Small intestine (tissue), 7 donors: ENCODE measurements around the gene FBXW9. TPM values are rescaled to one million over a fixed set of nuclear protein-coding genes. Genes with fewer than 3 reads are reported as not detected.
"Not testable (repeated sequence)": the region's sequence is repeated elsewhere in the genome, so short reads cannot be mapped to it uniquely, and the experiment has no call there.

ENCODE experiments used
- DNase-seq, 2 donors: peaks; one replicate each; pipeline versions ENCODE4 v3.0.0 to v3.0.0-alpha.2; 2013
- FAIRE-seq: peaks from 2 replicates; lab custom pipeline; 2012; peaks lifted over from hg19 to GRCh38; lab: Jason Lieb, UNC
- H3K27ac ChIP-seq, 3 donors: one replicate each; pipeline ENCODE4 v1.5.1; 2013; ENCODE audit warnings: low read length in 2 of 3, mild to moderate bottlenecking in 2 of 3, control low read depth in 1 of 3, inconsistent platforms in 1 of 3, low read depth in 1 of 3, moderate library complexity in 1 of 3
- H3K27me3 ChIP-seq, 3 donors: one replicate each; pipeline ENCODE4 v1.6.1; 2013; ENCODE audit warnings: low read length in 3 of 3, inconsistent platforms in 1 of 3; ENCODE audit not compliant: control insufficient read depth in 3 of 3, insufficient read depth in 3 of 3
- H3K36me3 ChIP-seq, 3 donors: one replicate each; pipeline ENCODE4 v1.6.1; 2013; ENCODE audit warnings: low read length in 3 of 3, inconsistent platforms in 1 of 3, low read depth in 1 of 3, mild to moderate bottlenecking in 1 of 3, moderate library complexity in 1 of 3; ENCODE audit not compliant: control insufficient read depth in 3 of 3, insufficient read depth in 2 of 3
- H3K4me1 ChIP-seq, 3 donors: one replicate each; pipeline ENCODE4 v1.6.1; 2013; ENCODE audit warnings: low read length in 2 of 3, inconsistent platforms in 1 of 3, low read depth in 1 of 3, mild to moderate bottlenecking in 1 of 3, moderate library complexity in 1 of 3; ENCODE audit not compliant: control insufficient read depth in 3 of 3, insufficient read depth in 2 of 3
- H3K4me3 ChIP-seq, 3 donors: one replicate each; pipeline ENCODE4 v1.5.1; 2013; ENCODE audit warnings: low read length in 3 of 3, control low read depth in 1 of 3, inconsistent platforms in 1 of 3, low read depth in 1 of 3, mild to moderate bottlenecking in 1 of 3, moderate library complexity in 1 of 3
- H3K9me3 ChIP-seq, 2 donors: one replicate each; pipeline ENCODE4 v1.6.1; 2013; ENCODE audit warnings: low read depth in 1 of 2, low read length in 1 of 2; ENCODE audit not compliant: control insufficient read depth in 2 of 2, insufficient read depth in 1 of 2
- WGBS, 3 donors: extraction: QIAGEN DNeasy Blood & Tissue Kit; methylation state at CpG; one replicate each; pipeline ENCODE4 v1.1.7; 2013; 5-methylcytosine and 5-hydroxymethylcytosine counted together
- polyA plus RNA-seq, 4 donors: library from polyadenylated mRNA; stranded (reverse) in 3 of 4; unstranded in 1 of 4; fragments of 200-250 nt in 3 of 4; fragments of 120-200 nt in 1 of 4; gene quantifications; one replicate each; pipeline versions ENCODE4 v1.2.1 to v1.2.3, GENCODE V29; 2013
- donor health status: healthy with polysubstance abuse.
- donor health status: control.
- donor health status: control.
- donor health status: Bipolar disorder and iron deficiency.
- donor health status: healthy.

FBXW9 gene
- polyA plus RNA-seq, 4 donors, result 4.5 to 11.8 (median 7.2) TPM

- FAIRE-seq (no peak), DNase-seq (no peak)
- Histone ChIP-seq H3K27me3 (no peaks in the 10 kb centered on the region), H3K36me3 (peaks cover 10 to 95% (median 31%) of the 10 kb centered on the region in 3 donors), H3K4me1 (no peaks in the 10 kb centered on the region), H3K27ac (no peak overlapping the region), H3K9me3 (peaks cover 0 to 5% of the 10 kb centered on the region in 2 donors), H3K4me3 (no peak overlapping the region)
- WGBS, 3 donors, result 93 to 95% (median 94%) methylated on average over 8 of the region's 8 CpGs
These were observed 12.2 kb upstream of the FBXW9 start for GRCh38 chr19:12708641-12709040.

GRCh38 chr19:12706332-12706718 is 9.9 kb upstream of the FBXW9 start:
- Histone ChIP-seq H3K27ac (no peak overlapping the region), H3K9me3 (no peaks in the 10 kb centered on the region), H3K27me3 (no peaks in the 10 kb centered on the region), H3K36me3 (peaks cover 11 to 98% (median 34%) of the 10 kb centered on the region in 3 donors), H3K4me3 (no peak overlapping the region), H3K4me1 (no peaks in the 10 kb centered on the region)
- no peak for FAIRE-seq
- DNase-seq, result no peak
- WGBS, 3 donors, result 93 to 97% (median 95%) methylated on average over 13 of the region's 13 CpGs

GRCh38 chr19:12705654-12706331 is 9.4 kb upstream of the FBXW9 start:
- no peak for FAIRE-seq
- Histone ChIP-seq H3K4me3 (no peak overlapping the region), H3K27me3 (no peaks in the 10 kb centered on the region), H3K4me1 (no peaks in the 10 kb centered on the region), H3K9me3 (no peaks in the 10 kb centered on the region), H3K27ac (no peak overlapping the region), H3K36me3 (peaks cover 11 to 98% (median 36%) of the 10 kb centered on the region in 3 donors)
- DNase-seq, result no peak
- WGBS, 3 donors, result 91 to 94% (median 93%) methylated on average over 29 of the region's 29 CpGs

GRCh38 chr19:12705169-12705568 is 8.7 kb upstream of the FBXW9 start:
- Histone ChIP-seq H3K27me3 (no peaks in the 10 kb centered on the region), H3K27ac (no peak overlapping the region), H3K4me3 (no peak overlapping the region), H3K9me3 (no peaks in the 10 kb centered on the region), H3K4me1 (no peaks in the 10 kb centered on the region), H3K36me3 (peaks cover 11 to 98% (median 36%) of the 10 kb centered on the region in 3 donors)
- DNase-seq (no peak), FAIRE-seq (no peak)
- WGBS, 3 donors, result 93 to 95% (median 94%) methylated on average over 13 of the region's 13 CpGs

GRCh38 chr19:12703046-12703445 is 6.6 kb upstream of the FBXW9 start:
- no peak overlapping the region for H3K4me3 ChIP-seq
- no peaks in the 10 kb centered on the region for H3K9me3 ChIP-seq
- H3K36me3 ChIP-seq, result peaks cover 11 to 96% (median 23%) of the 10 kb centered on the region in 3 donors
- H3K4me1 ChIP-seq, result no peaks in the 10 kb centered on the region
- no peak for FAIRE-seq
- DNase-seq, result no peak
- no peak overlapping the region for H3K27ac ChIP-seq
- WGBS, 3 donors, result 69 to 85% (median 79%) methylated on average over 9 of the region's 9 CpGs
- no peaks in the 10 kb centered on the region for H3K27me3 ChIP-seq

GRCh38 chr19:12701596-12702282 is 5.3 kb upstream of the FBXW9 start:
- Histone ChIP-seq H3K9me3 (no peaks in the 10 kb centered on the region), H3K4me1 (peaks cover 0 to 4% (median 0%) of the 10 kb centered on the region in 3 donors), H3K4me3 (no peak overlapping the region), H3K27ac (no peak overlapping the region), H3K27me3 (no peaks in the 10 kb centered on the region), H3K36me3 (peaks cover 11 to 91% (median 20%) of the 10 kb centered on the region in 3 donors)
- no peak for FAIRE-seq
- 89 to 92% (median 91%) methylated on average over 21 to 33 of the region's 33 CpGs for WGBS, 3 donors
- DNase-seq, result no peak

GRCh38 chr19:12698138-12698537 is 1.7 kb upstream of the FBXW9 start:
- Histone ChIP-seq H3K27ac (no peak overlapping the region), H3K36me3 (peaks cover 0 to 59% (median 10%) of the 10 kb centered on the region in 3 donors), H3K27me3 (no peaks in the 10 kb centered on the region), H3K9me3 (no peaks in the 10 kb centered on the region), H3K4me3 (no peak overlapping the region), H3K4me1 (peaks cover 0 to 4% (median 3%) of the 10 kb centered on the region in 3 donors)
- WGBS, 3 donors, result 77 to 85% (median 79%) methylated on average over 6 of the region's 6 CpGs
- FAIRE-seq (no peak), DNase-seq (no peak)

GRCh38 chr19:12697425-12697824 is 994 bp upstream of the FBXW9 start:
- DNase-seq, H3K9me3 ChIP-seq, H3K4me1 ChIP-seq, H3K4me3 ChIP-seq, FAIRE-seq, H3K27me3 ChIP-seq: not testable (repeated sequence)
- H3K36me3 ChIP-seq, result peaks cover 0 to 52% (median 7%) of the 10 kb centered on the region in 3 donors
- peak overlapping the region in 1 of 3 donors; percentile 95 for H3K27ac ChIP-seq
- 96 to 98% (median 97%) methylated on average over 19 to 22 of the region's 22 CpGs for WGBS, 3 donors
